Heart right ventricle (tissue), 16 donors: Measurements from ENCODE around the gene GCA. TPM values are rescaled to one million over a fixed set of nuclear protein-coding genes. Genes with fewer than 3 reads are reported as not detected.

Experiments
- ATAC-seq, 8 donors: fragments of 200-7000 bp; cut with Tn5 transposase; one replicate each; pipeline ENCODE4 v1.9.1; 2020; ENCODE audit warnings: mild to moderate bottlenecking in 8 of 8, moderate library complexity in 8 of 8, moderate number of reproducible peaks in 1 of 8
- DNase-seq, 2 donors: peaks; one replicate each; pipeline ENCODE4 v3.0.0-alpha.2; 2020
- H3K27ac ChIP-seq, 10 donors: fragments of 200-600 bp; sonication (generic) in 2 of 10; one replicate each; pipeline versions ENCODE4 v1.5.0 to v1.8.0; 2020 to 2022; ENCODE audit warnings: mild to moderate bottlenecking in 3 of 10
- H3K27me3 ChIP-seq, 7 donors: fragments of 200-600 bp; one replicate each; pipeline ENCODE4 v1.8.0; 2021 to 2022; ENCODE audit warnings: mild to moderate bottlenecking in 2 of 7
- H3K36me3 ChIP-seq, 9 donors: fragments of 200-600 bp; sonication (generic) in 1 of 9; one replicate each; pipeline versions ENCODE4 v1.5.0 to v1.8.0; 2020 to 2022; ENCODE audit warnings: mild to moderate bottlenecking in 2 of 9
- H3K4me1 ChIP-seq, 9 donors: fragments of 200-600 bp; sonication (generic) in 1 of 9; one replicate each; pipeline versions ENCODE4 v1.5.0 to v1.8.0; 2020 to 2022; ENCODE audit warnings: mild to moderate bottlenecking in 4 of 9
- H3K4me3 ChIP-seq, 10 donors: fragments of 200-600 bp; sonication (generic) in 2 of 10; one replicate each; pipeline versions ENCODE4 v1.5.0 to v1.8.0; 2020 to 2022; ENCODE audit warnings: mild to moderate bottlenecking in 7 of 10, moderate library complexity in 2 of 10
- H3K9me3 ChIP-seq, 11 donors: fragments of 200-600 bp in 10 of 11; sonication (generic) in 2 of 11; one replicate each; pipeline versions ENCODE4 v1.5.0 to v1.8.0; 2013 to 2022; ENCODE audit warnings: mild to moderate bottlenecking in 2 of 11, control low read depth in 1 of 11, moderate library complexity in 1 of 11
- WGBS, 2 donors: extraction: QIAGEN DNeasy Blood & Tissue Kit; methylation state at CpG; one replicate each; pipeline ENCODE4 v1.1.7; 2013; ENCODE audit warnings: inconsistent platforms in 1 of 2; 5-methylcytosine and 5-hydroxymethylcytosine counted together
- intact Hi-C, 10 donors: fragments of 100-400 bp; cut with DNase I; formaldehyde crosslinking; loops; one replicate each; pipeline versions ENCODE4 v1.11.1 to v1.14.2; 2022
- polyA plus RNA-seq, 2 donors: library from polyadenylated mRNA; stranded (reverse); fragments of 200-250 nt; gene quantifications; one replicate each; pipeline ENCODE4 v1.2.3, GENCODE V29; 2013
- total RNA-seq, 10 donors: library from RNA; stranded (reverse); fragmentation: NEBNext Ultra II Directional in 3 of 10; extraction: Animal tissue kit (Norgen Biotek cat#: 25700) in 3 of 10; gene quantifications; one replicate each; pipeline versions ENCODE4 v1.2.1 to v1.2.4, GENCODE V29; 2021 to 2023
- TF ChIP-seq, protein P1 (sequence below), 9 donors: fragments of 200-600 bp; sonication (generic) in 2 of 9; IDR thresholded peaks; one replicate each; pipeline versions ENCODE4 v1.5.0 to v1.8.0; 2021 to 2022; ENCODE audit warnings: antibody characterized with exemption in 9 of 9, mild to moderate bottlenecking in 5 of 9, moderate library complexity in 1 of 9
- donor health status: Arrhythmogenic right ventricular cardiomyopathy.
- donor health status: ischemic (EF 13 %, LVEDD 7.1; RV severe dilation, severe dysfunction).
- donor health status: healthy with polysubstance abuse.
- donor health status: DM: no; HTN: yes; CAD: no.
- donor health status: DM: no; HTN: no; CAD: no.
- donor health status: ischemic (EF 25% LVEDD 6.9; RV normal size, moderate dysfunction).
- donor health status: ischemic (EF 25% LVEDD 5.7; RV mildly dilated, moderate dysfunction).
- donor health status: healthy.
- donor health status: DM: yes; HTN: yes; CAD: no.
- donor health status: Ischemic cardiomyopathy.
- donor health status: ischemic (EF 35%, LVEDD 5.7; RV mildly dilated, moderate dysfunction).
- donor health status: nonischemic (EF 11% LVEDD 7.7; RV severe dilation, severe dysfunction).
- donor health status: DM: yes; HTN: yes; CAD: no.
- donor health status: PGD.
- donor health status: ischemic (EF 29% LVEDD 5.4; RV normal size, mild dysfunction).
- donor health status: nonischemic (EF 23%, LVEDD 6.1; RV moderate dilation, normal function).

The GCA gene
- total and polyA plus RNA-seq, 12 donors, result 3.1 to 19.4 (median 6.9) TPM

- WGBS, 2 donors, result 69 to 73% methylated on average over 2 of the region's 2 CpGs
- no peak for ATAC-seq
Observed at GRCh38 chr2:162401871-162402270, 57.9 kb downstream of the GCA start.

DNA sequence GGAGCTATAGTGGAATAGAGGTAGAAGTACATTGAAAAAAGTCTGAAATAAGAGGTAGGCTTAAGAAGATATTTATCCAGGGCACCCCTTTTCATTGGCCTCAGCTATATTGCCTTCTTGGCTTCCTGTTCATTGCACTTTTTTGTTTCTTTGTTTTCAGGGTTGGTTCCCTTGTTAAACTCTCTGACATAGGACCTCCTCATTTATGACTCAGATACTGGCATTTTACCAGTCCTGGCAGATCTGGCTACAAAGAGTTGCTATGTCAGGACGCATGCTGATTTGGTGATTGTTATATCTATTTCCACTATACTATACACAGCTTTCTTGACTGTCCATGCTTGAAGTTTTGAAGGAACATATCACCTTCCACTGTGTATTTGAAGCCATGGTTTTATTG is 60.0 kb downstream of the GCA start:
- no peak overlapping the region for H3K27ac ChIP-seq
- H3K4me1 ChIP-seq, result no peaks in the 10 kb centered on the region
- no peaks in the 10 kb centered on the region for H3K36me3 ChIP-seq
- ATAC-seq (no peak), DNase-seq (no peak)
- H3K9me3 ChIP-seq, result no peaks in the 10 kb centered on the region
- no peak overlapping the region for H3K4me3 ChIP-seq
- TF ChIP-seq, protein P1, sequence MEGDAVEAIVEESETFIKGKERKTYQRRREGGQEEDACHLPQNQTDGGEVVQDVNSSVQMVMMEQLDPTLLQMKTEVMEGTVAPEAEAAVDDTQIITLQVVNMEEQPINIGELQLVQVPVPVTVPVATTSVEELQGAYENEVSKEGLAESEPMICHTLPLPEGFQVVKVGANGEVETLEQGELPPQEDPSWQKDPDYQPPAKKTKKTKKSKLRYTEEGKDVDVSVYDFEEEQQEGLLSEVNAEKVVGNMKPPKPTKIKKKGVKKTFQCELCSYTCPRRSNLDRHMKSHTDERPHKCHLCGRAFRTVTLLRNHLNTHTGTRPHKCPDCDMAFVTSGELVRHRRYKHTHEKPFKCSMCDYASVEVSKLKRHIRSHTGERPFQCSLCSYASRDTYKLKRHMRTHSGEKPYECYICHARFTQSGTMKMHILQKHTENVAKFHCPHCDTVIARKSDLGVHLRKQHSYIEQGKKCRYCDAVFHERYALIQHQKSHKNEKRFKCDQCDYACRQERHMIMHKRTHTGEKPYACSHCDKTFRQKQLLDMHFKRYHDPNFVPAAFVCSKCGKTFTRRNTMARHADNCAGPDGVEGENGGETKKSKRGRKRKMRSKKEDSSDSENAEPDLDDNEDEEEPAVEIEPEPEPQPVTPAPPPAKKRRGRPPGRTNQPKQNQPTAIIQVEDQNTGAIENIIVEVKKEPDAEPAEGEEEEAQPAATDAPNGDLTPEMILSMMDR (IDR thresholded peaks at IDR 0.05), result no peak
- intact Hi-C loops, result no loop called here
- 65 to 68% methylated on average over 1 of the region's 1 CpG for WGBS, 2 donors
- no peaks in the 10 kb centered on the region for H3K27me3 ChIP-seq

More at GRCh38 chr2:162401871-162402270, 57.9 kb downstream of the GCA start:
- H3K4me1 ChIP-seq, result no peaks in the 10 kb centered on the region
- H3K36me3 ChIP-seq, result no peaks in the 10 kb centered on the region
- no peaks in the 10 kb centered on the region for H3K9me3 ChIP-seq
- intact Hi-C loops, result no loop called here
- no peak overlapping the region for H3K4me3 ChIP-seq
- TF ChIP-seq, protein P1 (IDR thresholded peaks at IDR 0.05), result no peak
- DNase-seq, result no peak
- H3K27me3 ChIP-seq, result no peaks in the 10 kb centered on the region
- H3K27ac ChIP-seq, result no peak overlapping the region

Other genes starting within 250 kb of the GCA start
- gene GCG, start 191.9 kb upstream of the GCA start, total RNA-seq, result not detected
- gene GCG, start 191.9 kb upstream of the GCA start, polyA plus RNA-seq, result under 1 TPM in 1 of 2 donors, not detected in 1; 0.32 TPM
- gene FAP, start 100.7 kb upstream of the GCA start, total RNA-seq, result 10 to 100 TPM in 1 of 10 donors, 1 to 10 TPM in 8, under 1 TPM in 1; 0.56 to 11.5 (median 2.2) TPM
- 1 to 10 TPM in 1 of 2 donors, under 1 TPM in 1; 0.77 to 2.7 TPM for gene FAP, start 100.7 kb upstream of the GCA start, polyA plus RNA-seq
- 10 to 100 TPM in 2 of 10 donors, 1 to 10 TPM in 8; 4.0 to 22.1 (median 6.5) TPM for gene IFIH1, start 25.4 kb upstream of the GCA start, total RNA-seq
- 1 to 10 TPM; 3.5 to 5.8 TPM for gene IFIH1, start 25.4 kb upstream of the GCA start, polyA plus RNA-seq